HepG2 (cell line): ENCODE data around the gene MRPL28. TPM values are rescaled to one million over a fixed set of nuclear protein-coding genes. Genes with fewer than 3 reads are reported as not detected.
A peak's percentile ranks its signal among the peaks of the same experiment; 100 is the strongest.

Experiments
- ARNT2 ChIP-seq: sonication (generic); formaldehyde crosslinking; IDR thresholded peaks from 2 replicates; pipeline ENCODE4 v1.8.0; 2022; ENCODE audit warnings: mild to moderate bottlenecking, low read depth, missing genetic modification reagents, moderate library complexity
- ATAD3A ChIP-seq: sonication (generic); formaldehyde crosslinking; IDR thresholded peaks from 2 replicates; pipeline ENCODE4 v1.4.0; 2020; ENCODE audit warnings: missing genetic modification reagents
- CBX5 ChIP-seq: sonication (generic); formaldehyde crosslinking; IDR thresholded peaks from 2 replicates; pipeline ENCODE4 v1.4.0; 2020; ENCODE audit warnings: missing genetic modification reagents, borderline replicate concordance
- GABPB1 ChIP-seq: IDR thresholded peaks from 2 replicates; pipeline ENCODE4 v1.6.1; 2016; ENCODE audit warnings: mild to moderate bottlenecking, missing genetic modification reagents, moderate library complexity, missing compliant biosample characterization
- MEIS2 ChIP-seq: sonication (generic); formaldehyde crosslinking; IDR thresholded peaks from 2 replicates; pipeline ENCODE4 v1.9.0; 2021; ENCODE audit warnings: mild to moderate bottlenecking, missing genetic modification reagents
- SOX13 ChIP-seq, 3 experiments: fragments of 450-650 bp in 1 of 3; sonication (generic) in 1 of 3; formaldehyde crosslinking in 1 of 3; IDR thresholded peaks in 2 of 3; conservative IDR thresholded peaks in 1 of 3; 2 replicates each; pipeline versions ENCODE4 v1.5.0 to v1.6.1; 2016 to 2020; ENCODE audit warnings: antibody characterized with exemption in 1 of 3, mild to moderate bottlenecking in 1 of 3, missing compliant biosample characterization in 1 of 3, missing genetic modification reagents in 1 of 3, moderate library complexity in 1 of 3
- SOX5 ChIP-seq: IDR thresholded peaks from 2 replicates; pipeline ENCODE4 v1.6.1; 2016; ENCODE audit warnings: borderline replicate concordance
- SP5 ChIP-seq: IDR thresholded peaks from 2 replicates; pipeline ENCODE4 v1.6.1; 2016; ENCODE audit warnings: low read depth, borderline replicate concordance
- ZNF441 ChIP-seq: sonication (generic); formaldehyde crosslinking; IDR thresholded peaks from 2 replicates; pipeline ENCODE4 v1.7.0; 2021; ENCODE audit warnings: missing genetic modification reagents, borderline replicate concordance
- ZNF451 ChIP-seq: sonication (generic); formaldehyde crosslinking; IDR thresholded peaks from 2 replicates; pipeline ENCODE4 v1.5.0; 2020; ENCODE audit warnings: mild to moderate bottlenecking, missing genetic modification reagents
- ZNF468 ChIP-seq: sonication (generic); formaldehyde crosslinking; IDR thresholded peaks from 2 replicates; pipeline ENCODE4 v1.8.0; 2022; ENCODE audit warnings: mild to moderate bottlenecking, moderate library complexity, missing genetic modification reagents
- ZNF558 ChIP-seq: sonication (generic); formaldehyde crosslinking; IDR thresholded peaks from 2 replicates; pipeline ENCODE4 v1.9.0; 2022; ENCODE audit warnings: mild to moderate bottlenecking, missing genetic modification reagents, borderline replicate concordance
- ZNF670 ChIP-seq: sonication (generic); formaldehyde crosslinking; IDR thresholded peaks from 2 replicates; pipeline ENCODE4 v1.8.0; 2022; ENCODE audit warnings: mild to moderate bottlenecking, missing genetic modification reagents, borderline replicate concordance
- ZSCAN9 ChIP-seq: IDR thresholded peaks from 2 replicates; pipeline ENCODE4 v1.6.1; 2016; ENCODE audit warnings: borderline replicate concordance
- polyA plus RNA-seq, 8 experiments: library from polyadenylated mRNA; depleted of rRNA in 3 of 8; stranded (reverse) in 7 of 8; unstranded in 1 of 8; fragments of >200 nt; fragmentation: Illumina TruSeq in 4 of 8; extraction: Trizol in 4 of 8; gene quantifications; 2 replicates each; pipeline versions ENCODE4 v1.2.1 to v1.2.3, GENCODE V29; 2011 to 2016; ENCODE audit warnings: low read depth in 4 of 8, missing spikeins in 1 of 8, mixed read lengths in 1 of 8; ENCODE audit not compliant: insufficient read depth in 1 of 8
- total RNA-seq, 5 experiments: library from RNA; depleted of rRNA; stranded (reverse); fragments of >200 nt; fragmentation: Illumina TruSeq; extraction: Trizol; gene quantifications; 2 replicates each; pipeline ENCODE4 v1.2.3, GENCODE V29; 2016; ENCODE audit warnings: low read depth in 1 of 5
- TF ChIP-seq, protein P1 (sequence below): sonication (generic); formaldehyde crosslinking; IDR thresholded peaks from 2 replicates; pipeline ENCODE4 v1.5.1; 2020; ENCODE audit warnings: mild to moderate bottlenecking, moderate library complexity, missing genetic modification reagents
- TF ChIP-seq, protein P2 (sequence below): sonication (generic); formaldehyde crosslinking; IDR thresholded peaks from 2 replicates; pipeline ENCODE4 v1.4.0; 2020; ENCODE audit warnings: mild to moderate bottlenecking, missing genetic modification reagents
- TF ChIP-seq, protein P3 (sequence below): IDR thresholded peaks from 2 replicates; pipeline ENCODE4 v1.6.1; 2016
- TF ChIP-seq, protein P4 (sequence below): sonication (generic); formaldehyde crosslinking; conservative IDR thresholded peaks from 2 replicates; pipeline ENCODE4 v1.4.0; 2020; ENCODE audit warnings: mild to moderate bottlenecking, missing genetic modification reagents, moderate library complexity
- TF ChIP-seq, protein P5 (sequence below): sonication (generic); formaldehyde crosslinking; IDR thresholded peaks from 2 replicates; pipeline ENCODE4 v1.4.0; 2020; ENCODE audit warnings: missing genetic modification reagents, borderline replicate concordance

MRPL28 gene
- total and polyA plus RNA-seq, 2 of the 13 experiments (the other 11 are each of a cell fraction or from before 2014, with no cell fraction given) = 114 to 135 TPM

DNA sequence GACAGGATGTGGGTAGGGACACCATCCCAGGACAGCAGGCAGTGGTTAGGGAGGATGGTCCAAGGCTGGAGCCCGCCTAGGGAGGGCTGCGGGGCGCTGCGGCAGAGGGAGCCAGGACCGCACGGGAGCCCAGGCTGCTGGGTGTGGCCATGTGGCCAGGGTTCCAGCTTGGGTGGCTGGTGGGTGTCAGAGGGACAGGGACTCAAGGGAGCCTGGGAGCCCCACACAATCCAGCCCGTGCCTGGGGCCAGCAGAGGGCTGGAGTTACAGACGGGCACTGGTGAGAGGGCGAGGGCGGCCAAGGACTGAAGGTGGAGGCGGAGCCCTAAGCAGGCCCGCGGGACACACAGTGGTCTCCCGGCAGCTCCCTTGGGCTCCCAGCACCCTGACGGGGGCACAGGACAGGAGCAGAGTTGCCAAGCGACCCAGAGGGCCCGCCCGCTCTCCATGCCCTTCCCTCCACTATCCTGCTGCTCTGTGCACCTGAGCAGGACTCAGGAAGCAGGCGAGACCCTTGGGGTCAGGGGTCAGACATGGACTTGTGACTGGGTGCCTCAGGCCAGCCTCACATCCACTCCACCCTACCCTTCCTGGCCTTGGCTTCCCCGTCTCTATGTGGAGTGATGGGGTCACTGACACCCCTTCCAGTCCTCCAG, 7.1 kb downstream of the MRPL28 start (continued):
- TF ChIP-seq, protein P1, sequence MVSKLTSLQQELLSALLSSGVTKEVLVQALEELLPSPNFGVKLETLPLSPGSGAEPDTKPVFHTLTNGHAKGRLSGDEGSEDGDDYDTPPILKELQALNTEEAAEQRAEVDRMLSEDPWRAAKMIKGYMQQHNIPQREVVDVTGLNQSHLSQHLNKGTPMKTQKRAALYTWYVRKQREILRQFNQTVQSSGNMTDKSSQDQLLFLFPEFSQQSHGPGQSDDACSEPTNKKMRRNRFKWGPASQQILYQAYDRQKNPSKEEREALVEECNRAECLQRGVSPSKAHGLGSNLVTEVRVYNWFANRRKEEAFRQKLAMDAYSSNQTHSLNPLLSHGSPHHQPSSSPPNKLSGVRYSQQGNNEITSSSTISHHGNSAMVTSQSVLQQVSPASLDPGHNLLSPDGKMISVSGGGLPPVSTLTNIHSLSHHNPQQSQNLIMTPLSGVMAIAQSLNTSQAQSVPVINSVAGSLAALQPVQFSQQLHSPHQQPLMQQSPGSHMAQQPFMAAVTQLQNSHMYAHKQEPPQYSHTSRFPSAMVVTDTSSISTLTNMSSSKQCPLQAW (CRISPR knock-in tag) = no peak
- TF ChIP-seq ZNF451 (CRISPR knock-in tag) = no peak
- no peak for TF ChIP-seq SOX5 (CRISPR knock-in tag)
- TF ChIP-seq, protein P2, sequence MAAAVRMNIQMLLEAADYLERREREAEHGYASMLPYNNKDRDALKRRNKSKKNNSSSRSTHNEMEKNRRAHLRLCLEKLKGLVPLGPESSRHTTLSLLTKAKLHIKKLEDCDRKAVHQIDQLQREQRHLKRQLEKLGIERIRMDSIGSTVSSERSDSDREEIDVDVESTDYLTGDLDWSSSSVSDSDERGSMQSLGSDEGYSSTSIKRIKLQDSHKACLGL (CRISPR knock-in tag) = peak; percentile 74
- TF ChIP-seq ZSCAN9 (CRISPR knock-in tag) = no peak
- TF ChIP-seq ZNF441 (CRISPR knock-in tag) = no peak
- TF ChIP-seq CBX5 = no peak
- TF ChIP-seq, protein P3, sequence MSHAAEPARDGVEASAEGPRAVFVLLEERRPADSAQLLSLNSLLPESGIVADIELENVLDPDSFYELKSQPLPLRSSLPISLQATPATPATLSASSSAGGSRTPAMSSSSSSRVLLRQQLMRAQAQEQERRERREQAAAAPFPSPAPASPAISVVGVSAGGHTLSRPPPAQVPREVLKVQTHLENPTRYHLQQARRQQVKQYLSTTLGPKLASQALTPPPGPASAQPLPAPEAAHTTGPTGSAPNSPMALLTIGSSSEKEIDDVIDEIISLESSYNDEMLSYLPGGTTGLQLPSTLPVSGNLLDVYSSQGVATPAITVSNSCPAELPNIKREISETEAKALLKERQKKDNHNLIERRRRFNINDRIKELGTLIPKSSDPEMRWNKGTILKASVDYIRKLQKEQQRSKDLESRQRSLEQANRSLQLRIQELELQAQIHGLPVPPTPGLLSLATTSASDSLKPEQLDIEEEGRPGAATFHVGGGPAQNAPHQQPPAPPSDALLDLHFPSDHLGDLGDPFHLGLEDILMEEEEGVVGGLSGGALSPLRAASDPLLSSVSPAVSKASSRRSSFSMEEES (CRISPR knock-in tag) = no peak
- no peak for TF ChIP-seq ZNF670 (CRISPR knock-in tag)
- no peak for TF ChIP-seq MEIS2 (CRISPR knock-in tag)
- TF ChIP-seq SOX13 (IDR thresholded peaks at IDR 0.05) = no peak
- TF ChIP-seq SOX13 (CRISPR knock-in tag; conservative IDR thresholded peaks at IDR 0.05 in 1 of 2, IDR thresholded peaks at IDR 0.05 in 1 of 2) = no peak
- peak; percentile 11; the same call in 1 of the 2 replicates for TF ChIP-seq GABPB1 (CRISPR knock-in tag)
- no peak for TF ChIP-seq ARNT2
- TF ChIP-seq ZNF558 = no peak
- TF ChIP-seq ZNF468 (CRISPR knock-in tag) = no peak
- TF ChIP-seq, protein P4, sequence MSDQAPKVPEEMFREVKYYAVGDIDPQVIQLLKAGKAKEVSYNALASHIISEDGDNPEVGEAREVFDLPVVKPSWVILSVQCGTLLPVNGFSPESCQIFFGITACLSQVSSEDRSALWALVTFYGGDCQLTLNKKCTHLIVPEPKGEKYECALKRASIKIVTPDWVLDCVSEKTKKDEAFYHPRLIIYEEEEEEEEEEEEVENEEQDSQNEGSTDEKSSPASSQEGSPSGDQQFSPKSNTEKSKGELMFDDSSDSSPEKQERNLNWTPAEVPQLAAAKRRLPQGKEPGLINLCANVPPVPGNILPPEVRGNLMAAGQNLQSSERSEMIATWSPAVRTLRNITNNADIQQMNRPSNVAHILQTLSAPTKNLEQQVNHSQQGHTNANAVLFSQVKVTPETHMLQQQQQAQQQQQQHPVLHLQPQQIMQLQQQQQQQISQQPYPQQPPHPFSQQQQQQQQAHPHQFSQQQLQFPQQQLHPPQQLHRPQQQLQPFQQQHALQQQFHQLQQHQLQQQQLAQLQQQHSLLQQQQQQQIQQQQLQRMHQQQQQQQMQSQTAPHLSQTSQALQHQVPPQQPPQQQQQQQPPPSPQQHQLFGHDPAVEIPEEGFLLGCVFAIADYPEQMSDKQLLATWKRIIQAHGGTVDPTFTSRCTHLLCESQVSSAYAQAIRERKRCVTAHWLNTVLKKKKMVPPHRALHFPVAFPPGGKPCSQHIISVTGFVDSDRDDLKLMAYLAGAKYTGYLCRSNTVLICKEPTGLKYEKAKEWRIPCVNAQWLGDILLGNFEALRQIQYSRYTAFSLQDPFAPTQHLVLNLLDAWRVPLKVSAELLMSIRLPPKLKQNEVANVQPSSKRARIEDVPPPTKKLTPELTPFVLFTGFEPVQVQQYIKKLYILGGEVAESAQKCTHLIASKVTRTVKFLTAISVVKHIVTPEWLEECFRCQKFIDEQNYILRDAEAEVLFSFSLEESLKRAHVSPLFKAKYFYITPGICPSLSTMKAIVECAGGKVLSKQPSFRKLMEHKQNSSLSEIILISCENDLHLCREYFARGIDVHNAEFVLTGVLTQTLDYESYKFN (CRISPR knock-in tag) = 0 out of 2 replicates have a peak, but pooled peaks have one; percentile 12
- TF ChIP-seq, protein P5, sequence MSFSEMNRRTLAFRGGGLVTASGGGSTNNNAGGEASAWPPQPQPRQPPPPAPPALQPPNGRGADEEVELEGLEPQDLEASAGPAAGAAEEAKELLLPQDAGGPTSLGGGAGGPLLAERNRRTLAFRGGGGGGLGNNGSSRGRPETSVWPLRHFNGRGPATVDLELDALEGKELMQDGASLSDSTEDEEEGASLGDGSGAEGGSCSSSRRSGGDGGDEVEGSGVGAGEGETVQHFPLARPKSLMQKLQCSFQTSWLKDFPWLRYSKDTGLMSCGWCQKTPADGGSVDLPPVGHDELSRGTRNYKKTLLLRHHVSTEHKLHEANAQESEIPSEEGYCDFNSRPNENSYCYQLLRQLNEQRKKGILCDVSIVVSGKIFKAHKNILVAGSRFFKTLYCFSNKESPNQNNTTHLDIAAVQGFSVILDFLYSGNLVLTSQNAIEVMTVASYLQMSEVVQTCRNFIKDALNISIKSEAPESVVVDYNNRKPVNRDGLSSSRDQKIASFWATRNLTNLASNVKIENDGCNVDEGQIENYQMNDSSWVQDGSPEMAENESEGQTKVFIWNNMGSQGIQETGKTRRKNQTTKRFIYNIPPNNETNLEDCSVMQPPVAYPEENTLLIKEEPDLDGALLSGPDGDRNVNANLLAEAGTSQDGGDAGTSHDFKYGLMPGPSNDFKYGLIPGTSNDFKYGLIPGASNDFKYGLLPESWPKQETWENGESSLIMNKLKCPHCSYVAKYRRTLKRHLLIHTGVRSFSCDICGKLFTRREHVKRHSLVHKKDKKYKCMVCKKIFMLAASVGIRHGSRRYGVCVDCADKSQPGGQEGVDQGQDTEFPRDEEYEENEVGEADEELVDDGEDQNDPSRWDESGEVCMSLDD (CRISPR knock-in tag) = no peak
- no peak for TF ChIP-seq SP5
- TF ChIP-seq ATAD3A = no peak
